PFSK-1 (cell line): ENCODE data around the gene NFATC4.

ENCODE experiments used
- FOXP2 ChIP-seq: optimal IDR thresholded peaks from 2 replicates; pipeline ENCODE3; 2011; ENCODE audit warnings: borderline replicate concordance, control low read depth, inconsistent platforms; ENCODE audit not compliant: insufficient read depth; ENCODE audit errors: extremely low read length, extremely low read depth
- POLR2AphosphoS5 ChIP-seq: IDR thresholded peaks from 2 replicates; pipeline ENCODE4 v1.6.1; 2012; ENCODE audit warnings: low read depth, mild to moderate bottlenecking, control low read depth, low read length, moderate library complexity
- REST ChIP-seq, 2 experiments: IDR thresholded peaks; 2 replicates each; pipeline versions ENCODE4 v1.6.1 to v1.8.0; 2011 to 2012; ENCODE audit warnings: low read depth in 2 of 2, low read length in 2 of 2, control low read depth in 1 of 2, inconsistent platforms in 1 of 2, mild to moderate bottlenecking in 1 of 2, moderate library complexity in 1 of 2; ENCODE audit not compliant: insufficient read depth in 1 of 2
- SIN3A ChIP-seq: IDR thresholded peaks from 2 replicates; pipeline ENCODE4 v1.6.1; 2012; ENCODE audit warnings: mild to moderate bottlenecking, low read length, moderate library complexity, borderline replicate concordance; ENCODE audit not compliant: insufficient read depth
- TAF1 ChIP-seq: IDR thresholded peaks from 2 replicates; pipeline ENCODE4 v1.6.1; 2012; ENCODE audit warnings: low read length, control low read depth, borderline replicate concordance; ENCODE audit not compliant: insufficient read depth

- TF ChIP-seq POLR2AphosphoS5, result peak; percentile 35; the same call in 1 of the 2 replicates
- TF ChIP-seq TAF1, result no peak
- no peak for TF ChIP-seq SIN3A
- no peak for TF ChIP-seq REST (IDR thresholded peaks at IDR 0.05; ENCODE audit: insufficient read depth in 1 of 2, low read depth in 2 of 2, low read length in 2 of 2)
- TF ChIP-seq FOXP2, result no peak
Measured at GRCh38 chr14:24389226-24389848, 21.4 kb downstream of the NFATC4 start.
